ENCODE data around the gene RTF2. TPM values are rescaled to one million over a fixed set of nuclear protein-coding genes. Genes with fewer than 3 reads are reported as not detected.
"Not testable (repeated sequence)": the region's sequence is repeated elsewhere in the genome, so short reads cannot be mapped to it uniquely, and the experiment has no call there.

Gene RTF2
- total RNA-seq, 1 donor from 2014 or later: 54.5 TPM

DNA sequence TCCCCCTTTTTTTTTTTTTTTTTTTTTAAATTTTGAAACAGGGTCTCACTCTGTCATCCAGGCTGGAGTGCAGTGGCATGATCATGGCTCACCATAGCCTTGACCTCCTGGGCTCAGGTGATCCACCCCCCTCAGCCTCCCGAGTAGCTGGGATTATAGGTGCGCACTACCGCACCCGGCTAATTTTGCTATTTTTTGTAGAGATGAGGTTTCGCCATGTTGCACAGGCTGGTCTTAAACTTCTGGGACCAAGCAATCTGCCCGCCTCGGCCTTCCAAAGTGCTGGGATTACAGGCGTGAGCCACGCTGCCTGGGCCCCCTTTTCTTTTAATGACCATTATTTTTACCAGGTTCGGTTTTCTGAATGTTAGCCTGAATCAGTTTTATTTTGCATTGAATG lies 51.1 kb downstream of the RTF2 start:
- H3K36me3 ChIP-seq: peaks cover 43 to 51% of the 10 kb centered on the region in 2 donors
- no peaks in the 10 kb centered on the region for H3K4me1 ChIP-seq
- TF ChIP-seq, protein P1, sequence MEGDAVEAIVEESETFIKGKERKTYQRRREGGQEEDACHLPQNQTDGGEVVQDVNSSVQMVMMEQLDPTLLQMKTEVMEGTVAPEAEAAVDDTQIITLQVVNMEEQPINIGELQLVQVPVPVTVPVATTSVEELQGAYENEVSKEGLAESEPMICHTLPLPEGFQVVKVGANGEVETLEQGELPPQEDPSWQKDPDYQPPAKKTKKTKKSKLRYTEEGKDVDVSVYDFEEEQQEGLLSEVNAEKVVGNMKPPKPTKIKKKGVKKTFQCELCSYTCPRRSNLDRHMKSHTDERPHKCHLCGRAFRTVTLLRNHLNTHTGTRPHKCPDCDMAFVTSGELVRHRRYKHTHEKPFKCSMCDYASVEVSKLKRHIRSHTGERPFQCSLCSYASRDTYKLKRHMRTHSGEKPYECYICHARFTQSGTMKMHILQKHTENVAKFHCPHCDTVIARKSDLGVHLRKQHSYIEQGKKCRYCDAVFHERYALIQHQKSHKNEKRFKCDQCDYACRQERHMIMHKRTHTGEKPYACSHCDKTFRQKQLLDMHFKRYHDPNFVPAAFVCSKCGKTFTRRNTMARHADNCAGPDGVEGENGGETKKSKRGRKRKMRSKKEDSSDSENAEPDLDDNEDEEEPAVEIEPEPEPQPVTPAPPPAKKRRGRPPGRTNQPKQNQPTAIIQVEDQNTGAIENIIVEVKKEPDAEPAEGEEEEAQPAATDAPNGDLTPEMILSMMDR (IDR thresholded peaks at IDR 0.05): no peak
- no peak overlapping the region for H3K4me3 ChIP-seq
- H3K9me3 ChIP-seq: peaks cover 16 to 24% of the 10 kb centered on the region in 2 donors
- peak in 1 of 2 donors; percentile 52 for DNase-seq (ENCODE audit: low spot score in 2 of 2)
- no peak overlapping the region for H3K27ac ChIP-seq
- intact Hi-C loops (cut with DNase I): no loop called here
- H3K27me3 ChIP-seq: no peaks in the 10 kb centered on the region

DNA sequence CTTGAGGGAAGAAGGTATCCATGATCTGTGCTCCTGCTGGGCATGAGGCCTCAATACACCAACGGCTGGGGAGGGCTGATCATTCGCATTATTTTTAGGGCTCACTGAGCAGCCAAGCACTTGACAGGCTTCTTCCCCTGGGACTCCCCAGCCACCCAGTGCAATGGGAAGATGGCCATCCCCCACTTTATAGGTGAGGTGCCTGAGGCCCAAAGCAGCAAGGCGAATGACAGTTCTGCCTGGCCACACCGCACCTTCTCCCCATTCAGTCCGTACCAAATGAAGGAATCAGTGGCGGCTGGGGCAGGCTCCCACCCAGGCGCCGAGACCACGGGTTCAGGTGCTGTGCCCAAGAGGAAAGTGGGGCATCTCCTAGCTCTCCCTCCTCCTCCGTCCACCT lies 51.8 kb downstream of the RTF2 start:
- Histone ChIP-seq H3K4me1 (no peaks in the 10 kb centered on the region), H3K9me3 (peaks cover 16 to 24% of the 10 kb centered on the region in 2 donors), H3K27me3 (no peaks in the 10 kb centered on the region), H3K4me3 (no peak overlapping the region), H3K27ac (no peak overlapping the region), H3K36me3 (peaks cover 43 to 48% of the 10 kb centered on the region in 2 donors)
- intact Hi-C loops (cut with DNase I): no loop called here
- DNase-seq (ENCODE audit: low spot score in 2 of 2): peak in 1 of 2 donors; percentile 34
- TF ChIP-seq, protein P1 (IDR thresholded peaks at IDR 0.05): no peak

DNA sequence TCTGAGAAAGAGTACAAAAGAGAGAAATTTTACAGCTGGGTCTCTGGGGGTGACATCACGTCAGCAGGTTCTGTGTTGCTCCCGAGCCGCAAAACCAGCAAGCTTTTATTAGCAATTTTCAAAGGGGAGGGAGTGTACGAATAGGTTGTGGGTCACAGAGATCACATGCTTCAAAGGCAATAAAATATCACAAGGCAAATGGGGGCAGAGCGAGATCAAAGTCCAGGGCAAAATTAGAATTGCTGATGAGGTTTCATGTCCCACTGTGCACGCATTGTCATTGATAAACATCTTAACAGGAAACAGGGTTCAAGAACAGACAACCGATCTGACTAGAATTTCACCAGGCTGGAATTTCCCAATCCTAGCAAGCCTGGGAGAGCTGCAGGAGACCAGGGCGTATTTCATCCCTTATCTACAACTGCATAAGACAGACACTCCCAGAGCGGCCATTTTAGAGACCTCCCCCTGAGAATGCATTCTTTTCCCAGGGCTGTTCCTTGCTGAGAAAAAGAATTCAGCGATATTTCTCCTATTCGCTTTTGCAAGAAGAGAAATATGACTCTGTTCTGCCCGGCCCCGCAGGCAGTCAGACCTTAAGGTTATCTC lies 52.4 kb downstream of the RTF2 start:
- DNase-seq (ENCODE audit: low spot score in 2 of 2); H3K27me3 ChIP-seq; H3K27ac ChIP-seq; intact Hi-C loops (cut with DNase I); H3K4me1 ChIP-seq; H3K4me3 ChIP-seq: not testable (repeated sequence)
- Histone ChIP-seq H3K9me3 (peaks cover 16 to 24% of the 10 kb centered on the region in 2 donors), H3K36me3 (peaks cover 43 to 45% of the 10 kb centered on the region in 2 donors)

DNA sequence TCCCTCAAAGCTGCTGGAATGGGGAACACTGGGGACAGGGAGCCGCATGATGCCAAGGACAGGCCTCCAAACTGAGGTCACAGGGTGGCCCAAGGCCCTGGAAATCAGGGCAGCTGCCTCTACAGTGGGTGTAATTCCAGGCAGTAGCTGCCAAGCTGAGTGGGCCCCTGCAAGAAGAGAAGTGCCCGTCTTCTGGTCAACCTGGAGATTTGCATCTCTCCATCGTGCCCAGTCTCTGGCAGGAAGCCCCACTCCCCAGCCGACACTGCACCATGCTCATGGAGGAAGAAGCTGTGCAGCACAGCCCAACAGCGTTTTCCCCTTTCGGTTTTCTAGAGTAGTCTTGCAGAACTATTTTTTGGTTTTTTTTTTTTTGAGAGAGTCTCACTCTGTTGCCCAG lies 53.9 kb downstream of the RTF2 start:
- TF ChIP-seq, protein P1 (IDR thresholded peaks at IDR 0.05): no peak
- H3K27me3 ChIP-seq: no peaks in the 10 kb centered on the region
- no peak overlapping the region for H3K4me3 ChIP-seq
- DNase-seq (ENCODE audit: low spot score in 2 of 2): no peak
- H3K9me3 ChIP-seq: peaks cover 16 to 24% of the 10 kb centered on the region in 2 donors
- no peaks in the 10 kb centered on the region for H3K4me1 ChIP-seq
- intact Hi-C loops (cut with DNase I): no loop called here
- no peak overlapping the region for H3K27ac ChIP-seq
- H3K36me3 ChIP-seq: peaks cover 33 to 34% of the 10 kb centered on the region in 2 donors

DNA sequence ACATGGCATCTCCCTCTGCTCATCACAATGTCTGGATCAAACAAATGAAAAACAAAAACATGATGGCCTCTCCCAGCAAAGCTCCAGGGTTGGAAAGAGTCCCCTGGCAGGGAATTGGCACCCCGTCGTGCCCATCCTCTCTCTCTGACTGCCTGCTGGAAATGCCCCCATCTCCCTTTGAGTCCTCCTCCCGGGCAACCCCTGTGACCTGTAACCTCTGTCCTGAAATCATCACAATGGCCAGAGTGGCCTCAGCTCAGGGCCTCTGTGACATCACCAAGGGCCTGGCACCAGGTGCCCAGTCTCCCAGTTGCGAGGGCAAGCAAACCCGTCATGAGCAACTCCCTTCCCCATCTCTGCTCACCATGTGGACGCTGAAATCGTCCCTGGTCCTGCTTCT lies 56.0 kb downstream of the RTF2 start, which contains the start of gene FAM209A:
Gene FAM209A, plus strand, starts transcription at position 301 of the 400 bp plus-strand sequence. Its CDS starts 65 bp downstream, at position 366.
- DNase-seq (ENCODE audit: low spot score in 2 of 2); H3K4me3 ChIP-seq; H3K27me3 ChIP-seq; H3K4me1 ChIP-seq; H3K27ac ChIP-seq; intact Hi-C loops (cut with DNase I): not testable (repeated sequence)
- Histone ChIP-seq H3K36me3 (peaks cover 12 to 13% of the 10 kb centered on the region in 2 donors), H3K9me3 (peaks cover 16 to 24% of the 10 kb centered on the region in 2 donors)

DNA sequence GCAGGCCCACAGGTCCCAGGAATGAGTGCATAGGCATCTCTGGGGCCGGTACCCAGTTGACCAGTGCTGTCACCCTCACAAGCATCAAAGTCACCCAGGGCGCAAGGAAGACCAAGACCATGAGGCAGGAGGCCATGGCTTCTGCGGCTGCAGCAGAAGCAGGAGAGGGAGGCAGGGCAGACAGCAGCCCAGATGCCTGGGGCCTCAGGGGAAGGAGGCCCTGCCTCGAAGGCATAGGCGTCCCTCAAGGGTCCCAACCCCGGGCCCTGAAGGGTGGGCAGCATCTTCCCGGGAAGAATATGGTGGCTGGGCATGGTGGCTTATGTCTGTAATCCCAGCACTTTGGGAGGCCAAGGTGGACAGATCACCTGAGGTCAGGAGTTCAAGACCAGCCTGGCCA lies 59.1 kb downstream of the RTF2 start:
- TF ChIP-seq, protein P1 (IDR thresholded peaks at IDR 0.05): no peak
- H3K4me1 ChIP-seq: no peaks in the 10 kb centered on the region
- intact Hi-C loops (cut with DNase I): no loop called here
- H3K27me3 ChIP-seq: no peaks in the 10 kb centered on the region
- H3K9me3 ChIP-seq: no peaks in the 10 kb centered on the region
- DNase-seq (ENCODE audit: low spot score in 2 of 2): no peak
- H3K27ac ChIP-seq: no peak overlapping the region
- no peaks in the 10 kb centered on the region for H3K36me3 ChIP-seq
- H3K4me3 ChIP-seq: no peak overlapping the region

DNA sequence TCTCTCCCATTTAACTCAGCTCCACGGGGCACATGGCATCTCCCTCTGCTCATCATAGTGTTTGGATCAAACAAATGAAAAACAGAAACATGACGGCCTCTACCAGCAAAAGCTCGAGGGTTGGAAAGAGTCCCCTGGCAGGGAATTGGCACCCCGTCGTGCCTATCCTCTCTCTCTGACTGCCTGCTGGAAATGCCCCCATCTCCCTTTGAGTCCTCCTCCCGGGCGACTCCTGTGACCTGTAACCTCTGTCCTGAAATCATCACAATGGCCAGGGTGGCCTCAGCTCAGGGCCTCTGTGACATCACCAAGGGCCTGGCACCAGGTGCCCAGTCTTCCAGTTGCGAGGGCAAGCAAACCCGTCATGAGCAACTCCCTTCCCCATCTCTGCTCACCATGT lies 64.5 kb downstream of the RTF2 start, which contains the start of gene FAM209B:
Gene FAM209B, plus strand, starts transcription at position 301 of the 400 bp plus-strand sequence. Its CDS starts 96 bp downstream, at position 397.
- DNase-seq (ENCODE audit: low spot score in 2 of 2); H3K4me1 ChIP-seq; intact Hi-C loops (cut with DNase I); H3K4me3 ChIP-seq; H3K27me3 ChIP-seq; H3K9me3 ChIP-seq; H3K36me3 ChIP-seq; H3K27ac ChIP-seq: not testable (repeated sequence)
